GM19240 (cell line): Measurements from ENCODE around the gene DUS2.
"Not testable (repeated sequence)": the region's sequence is repeated elsewhere in the genome, so short reads cannot be mapped to it uniquely, and the experiment has no call there.

Experiments
- DNase-seq: peaks from one replicate; pipeline ENCODE4 v3.0.0; 2011; ENCODE audit warnings: low spot score; ENCODE audit not compliant: insufficient read length

The DUS2 gene

GRCh38 chr16:67998779-67999688 is 24.1 kb upstream of the DUS2 start, which contains the start of gene DPEP2:
Gene DPEP2 (minus strand): TSS chr16:67999484. CDS start chr16:67993212, 6,272 bp downstream.
- not testable (repeated sequence) for DNase-seq

DNA sequence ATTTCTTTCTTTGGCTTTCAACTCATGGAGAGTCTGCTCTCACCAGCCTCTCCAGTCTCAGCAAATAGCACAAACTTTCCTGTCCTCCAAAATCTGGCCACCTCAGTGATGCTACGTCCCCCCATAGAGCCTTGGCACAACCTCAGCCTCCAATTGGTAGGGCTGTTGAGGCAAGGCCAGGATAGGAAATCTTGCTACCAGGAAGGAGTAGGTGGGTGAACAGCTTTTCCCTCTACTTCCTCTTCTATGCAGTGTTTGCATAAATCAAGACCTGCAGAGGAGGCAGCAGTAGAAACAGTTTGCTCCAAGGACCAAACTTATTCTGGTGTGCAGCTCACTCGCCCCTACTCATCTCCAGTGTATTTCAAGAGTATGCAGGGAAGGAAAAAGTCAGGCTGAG is 23.1 kb upstream of the DUS2 start:
- no peak for DNase-seq

GRCh38 chr16:68000450-68000849 is 22.6 kb upstream of the DUS2 start:
- DNase-seq, result no peak

DNA sequence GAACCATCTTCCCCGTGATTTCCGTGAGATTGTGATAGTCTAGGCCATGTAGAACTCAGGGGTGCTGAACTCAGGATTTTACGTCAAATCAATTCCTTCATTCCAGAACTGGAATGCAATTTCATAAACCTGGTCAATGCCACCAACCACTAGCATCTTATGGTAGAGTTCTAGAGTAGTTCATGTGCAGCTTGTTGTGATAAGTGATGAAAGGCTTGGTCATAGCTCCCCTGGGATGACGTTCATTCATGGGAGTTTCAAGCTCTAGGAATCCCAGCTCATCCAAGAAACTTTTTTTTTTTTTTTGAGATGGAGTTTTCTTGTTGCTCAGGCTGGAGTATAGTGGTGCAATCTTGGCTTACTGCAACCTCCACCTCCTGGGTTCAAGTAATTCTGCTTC is 20.1 kb upstream of the DUS2 start:
- DNase-seq, result no peak

DNA sequence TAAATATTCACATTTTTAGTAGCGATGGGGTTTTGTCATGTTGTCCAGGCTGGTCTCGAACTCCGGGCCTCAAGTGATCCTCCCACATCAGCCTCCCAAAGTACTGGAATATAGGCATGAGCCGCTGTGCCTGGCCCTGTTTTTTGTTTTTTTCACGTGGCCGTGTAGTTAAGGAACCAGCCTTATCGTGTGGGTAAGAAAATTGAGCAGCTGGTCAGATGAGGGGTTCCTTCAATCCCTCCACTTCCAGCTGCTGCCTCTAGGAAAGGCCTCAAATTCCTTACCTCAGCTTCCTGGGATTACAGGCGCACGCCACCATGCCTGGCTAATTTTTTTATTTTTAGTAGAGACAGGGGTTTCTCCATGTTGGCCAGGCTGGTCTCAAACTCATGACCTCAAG is 17.9 kb upstream of the DUS2 start:
- DNase-seq, result no peak

- no peak for DNase-seq
These were observed 17.2 kb upstream of the DUS2 start for GRCh38 chr16:68005786-68006286.

GRCh38 chr16:68009157-68009735 is 13.8 kb upstream of the DUS2 start:
- DNase-seq, result no peak

DNA sequence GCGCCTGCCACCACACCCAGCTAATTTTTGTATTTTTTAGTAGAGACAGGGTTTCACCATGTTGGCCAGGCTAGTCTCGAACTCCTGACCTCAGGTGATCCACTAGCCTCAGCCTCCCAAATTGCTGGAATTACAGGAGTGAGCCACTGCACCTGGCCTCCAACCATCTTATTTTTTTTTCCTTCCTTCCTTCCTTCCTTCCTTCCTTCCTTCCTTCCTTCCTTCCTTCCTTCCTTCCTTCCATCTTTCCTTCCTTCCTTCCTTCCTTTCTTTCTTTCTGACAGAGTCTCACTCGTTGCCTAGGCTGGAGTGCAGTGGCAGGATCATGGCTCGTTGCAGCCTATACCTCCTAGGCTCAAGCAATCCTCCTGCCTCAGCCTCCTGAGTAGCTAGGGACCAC is 13.2 kb upstream of the DUS2 start:
- DNase-seq, result not testable (repeated sequence)

DNA sequence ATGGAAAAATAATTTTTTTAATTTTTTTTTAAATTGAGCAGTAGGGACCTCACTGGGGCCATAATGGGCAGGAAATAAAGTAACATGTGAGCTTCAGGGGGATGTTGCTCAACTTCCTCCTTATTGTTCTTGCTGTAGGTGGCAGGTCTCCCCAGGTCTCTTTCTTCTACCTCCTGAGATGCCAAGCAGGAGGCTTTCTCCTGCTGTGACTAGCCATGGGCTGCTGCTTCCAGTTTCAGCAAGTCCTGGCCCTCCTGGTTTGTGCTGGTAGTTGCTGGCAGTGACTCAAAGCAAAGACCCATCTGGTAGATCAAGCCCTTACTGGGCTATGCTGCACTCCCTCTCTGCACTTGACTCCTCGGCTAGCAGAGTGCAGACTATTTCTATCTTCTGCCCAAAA is 9.6 kb upstream of the DUS2 start:
- DNase-seq, result no peak

DNA sequence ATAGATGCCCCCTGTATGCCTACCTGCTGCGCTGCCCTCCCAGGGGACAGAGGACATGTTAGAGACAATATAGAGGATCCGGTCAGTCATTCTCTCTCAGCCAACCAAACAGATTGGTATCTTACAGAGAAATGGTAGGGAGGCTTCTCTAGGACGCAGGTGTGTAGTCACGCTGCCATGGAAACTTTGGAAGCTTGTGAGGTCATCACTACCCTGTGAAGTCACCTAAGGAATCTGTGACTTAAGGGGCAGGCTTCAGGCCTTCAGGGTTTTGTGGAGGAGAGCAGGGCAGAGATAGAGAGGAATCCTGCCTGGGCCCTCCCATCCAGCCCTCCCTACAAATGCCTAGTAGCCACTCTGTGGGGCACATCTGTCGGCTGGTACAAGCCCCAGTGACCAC is 7.4 kb upstream of the DUS2 start, which contains the start of gene DPEP2NB:
TSS of gene DPEP2NB (minus strand) at position 231 of the 400 bp plus-strand sequence. CDS start at position 90, 141 bp downstream.
- DNase-seq, result no peak

- no peak for DNase-seq
These were observed 3.9 kb upstream of the DUS2 start for GRCh38 chr16:68019167-68019680.

GRCh38 chr16:68021490-68021889 is 1.6 kb upstream of the DUS2 start:
- no peak for DNase-seq

DNA sequence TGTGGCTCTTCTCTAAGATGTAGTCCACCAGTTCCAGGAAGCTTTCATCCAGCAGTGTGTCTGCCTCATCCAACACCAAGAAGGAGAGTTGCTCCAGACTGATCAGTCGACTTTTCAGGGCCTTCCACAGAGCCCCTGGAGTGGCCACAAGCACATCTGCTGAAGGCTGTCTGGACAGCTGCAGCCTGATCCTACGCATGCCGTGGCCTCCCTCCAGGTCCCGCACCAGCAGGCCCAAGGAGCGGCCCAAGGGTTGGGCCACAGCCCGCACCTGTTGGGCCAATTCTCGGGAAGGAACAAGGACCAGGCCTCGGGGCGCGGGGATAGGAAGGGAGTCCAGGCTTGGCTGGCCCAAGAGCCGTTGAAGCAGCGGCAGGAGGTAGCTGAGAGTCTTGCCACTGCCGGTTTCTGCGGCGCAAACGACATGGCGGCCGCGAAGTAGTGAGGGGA is 781 bp upstream of the DUS2 start:
- no peak for DNase-seq

DNA sequence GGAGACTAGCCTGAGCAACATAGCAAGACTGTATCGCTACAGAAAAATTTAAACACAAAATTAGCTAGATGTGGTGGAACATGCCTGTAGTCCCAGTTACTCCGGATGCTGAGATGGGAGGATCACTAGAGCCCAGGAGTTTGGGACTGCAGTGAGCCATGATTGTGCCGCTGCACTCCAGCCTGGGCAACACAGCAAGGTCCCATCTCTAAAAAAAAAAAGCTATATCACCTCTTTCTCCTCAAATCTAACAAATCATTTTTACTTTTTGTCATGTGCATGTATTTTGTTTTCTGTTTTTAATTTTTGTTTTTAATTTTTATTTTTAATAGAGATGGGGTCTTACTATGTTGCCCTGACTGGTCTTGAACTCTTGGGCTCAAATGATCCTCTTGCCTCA is 5.9 kb downstream of the DUS2 start:
- DNase-seq, result no peak

DNA sequence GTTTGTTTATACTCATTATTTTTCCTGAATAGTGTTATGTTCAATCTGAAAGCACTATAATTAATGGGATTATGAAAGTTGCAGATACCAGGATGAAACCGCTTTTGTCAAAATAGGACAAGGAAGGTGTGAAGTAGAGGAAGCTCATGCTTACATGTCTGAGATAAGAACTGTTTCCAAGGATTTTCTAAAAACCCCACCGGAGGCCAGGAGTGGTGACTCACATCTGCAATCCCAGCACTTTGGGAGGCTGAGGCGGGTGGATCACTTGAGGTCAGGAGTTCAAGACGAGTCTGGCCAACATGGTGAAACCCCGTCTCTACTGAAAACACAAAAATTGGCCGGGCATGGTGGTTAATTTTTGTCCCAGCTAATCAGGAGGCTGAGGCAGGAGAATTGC is 7.0 kb downstream of the DUS2 start:
- not testable (repeated sequence) for DNase-seq

- DNase-seq, result no peak
These were observed 8.9 kb downstream of the DUS2 start for GRCh38 chr16:68031951-68032350.

DNA sequence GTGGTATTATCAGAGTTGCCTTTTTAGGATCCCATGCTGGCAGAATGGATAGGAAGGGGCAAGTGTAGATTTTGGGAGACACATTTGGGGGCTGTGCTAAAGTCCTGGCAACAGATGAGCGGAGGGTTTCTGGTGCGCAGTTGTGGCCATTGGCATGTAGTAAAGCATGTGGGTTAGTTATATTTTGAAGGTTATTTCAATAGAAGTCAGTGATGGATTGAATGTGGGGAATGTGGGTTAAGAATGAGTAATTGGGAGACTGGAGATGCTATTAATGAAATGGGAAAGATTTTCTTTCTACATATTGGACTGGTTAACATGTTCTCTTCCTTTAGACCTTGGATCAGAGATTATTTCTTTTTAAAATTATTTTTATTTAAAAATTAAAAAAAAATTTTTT is 10.0 kb downstream of the DUS2 start:
- DNase-seq, result no peak

GRCh38 chr16:68035227-68035626 is 12.1 kb downstream of the DUS2 start:
- no peak for DNase-seq

GRCh38 chr16:68037841-68038597 is 14.9 kb downstream of the DUS2 start:
- DNase-seq, result no peak

DNA sequence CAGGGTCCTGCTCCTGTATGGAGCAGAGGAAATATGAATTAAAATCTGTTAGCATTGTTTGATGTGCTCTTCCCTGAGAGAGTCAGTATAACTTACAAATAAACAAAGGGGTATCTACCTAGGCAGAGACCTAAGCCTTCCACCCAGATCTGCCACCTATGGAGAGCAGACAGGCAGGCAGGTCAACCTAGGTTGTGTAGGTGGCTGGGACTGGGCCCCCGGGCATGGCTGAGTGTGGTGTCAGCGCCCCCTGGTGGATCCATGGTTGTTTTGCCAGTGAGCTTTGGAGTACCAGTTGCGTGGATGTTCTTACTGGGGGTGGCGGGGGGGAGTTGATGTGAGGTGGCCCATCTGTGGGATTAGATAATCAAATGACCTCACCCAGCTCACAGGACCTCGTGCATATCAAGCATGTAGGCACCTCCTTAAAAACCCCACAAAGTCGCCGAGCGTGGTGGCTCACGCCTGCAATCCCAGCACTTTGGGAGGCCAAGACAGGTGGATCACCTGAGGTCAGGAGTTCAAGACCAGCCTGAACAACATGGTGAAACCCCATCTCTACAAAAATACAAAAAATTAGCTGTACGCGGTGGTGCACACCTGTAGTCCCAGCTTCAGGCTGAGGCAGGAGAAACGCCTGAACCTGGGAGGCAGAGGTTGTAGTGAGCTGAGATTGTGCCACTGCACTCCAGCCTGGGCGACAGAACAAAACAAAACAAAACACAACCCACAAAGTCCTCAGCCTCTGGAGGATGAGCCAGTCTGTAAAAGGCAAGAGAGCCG is 17.6 kb downstream of the DUS2 start:
- peak; percentile 83 for DNase-seq

DNA sequence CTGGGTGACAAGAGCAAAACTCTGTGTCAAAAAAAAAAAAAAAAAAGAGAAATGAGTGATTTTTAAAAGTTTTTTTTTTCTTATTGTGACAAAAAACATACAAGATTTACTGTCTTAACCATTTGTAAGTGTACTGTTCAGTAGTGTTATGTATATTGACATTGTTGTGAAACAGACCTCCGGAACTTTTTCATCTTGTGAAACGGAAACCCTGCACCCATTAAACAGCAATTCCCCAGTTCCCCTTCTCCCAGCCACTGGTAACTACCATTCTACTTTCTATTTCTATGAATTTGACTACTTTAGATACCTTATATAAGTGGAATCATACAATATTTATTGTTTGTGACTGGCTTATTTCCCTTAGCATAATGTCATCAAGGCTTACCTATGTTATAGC is 18.7 kb downstream of the DUS2 start:
- no peak for DNase-seq
